GM10266 (cell line): ENCODE data around the gene NR1I2.

ENCODE experiments used
- DNase-seq: peaks from one replicate; pipeline ENCODE4 v3.0.0; 2012; ENCODE audit errors: extremely low spot score
- TF ChIP-seq, protein P1 (sequence below): IDR thresholded peaks from 2 replicates; pipeline ENCODE4 v1.5.1; 2012; ENCODE audit warnings: mild to moderate bottlenecking, low read depth; ENCODE audit not compliant: control insufficient read depth, insufficient read depth; ENCODE audit errors: missing control alignments

Gene NR1I2

GRCh38 chr3:119747357-119747756 is 34.5 kb upstream of the NR1I2 start:
- TF ChIP-seq, protein P1, sequence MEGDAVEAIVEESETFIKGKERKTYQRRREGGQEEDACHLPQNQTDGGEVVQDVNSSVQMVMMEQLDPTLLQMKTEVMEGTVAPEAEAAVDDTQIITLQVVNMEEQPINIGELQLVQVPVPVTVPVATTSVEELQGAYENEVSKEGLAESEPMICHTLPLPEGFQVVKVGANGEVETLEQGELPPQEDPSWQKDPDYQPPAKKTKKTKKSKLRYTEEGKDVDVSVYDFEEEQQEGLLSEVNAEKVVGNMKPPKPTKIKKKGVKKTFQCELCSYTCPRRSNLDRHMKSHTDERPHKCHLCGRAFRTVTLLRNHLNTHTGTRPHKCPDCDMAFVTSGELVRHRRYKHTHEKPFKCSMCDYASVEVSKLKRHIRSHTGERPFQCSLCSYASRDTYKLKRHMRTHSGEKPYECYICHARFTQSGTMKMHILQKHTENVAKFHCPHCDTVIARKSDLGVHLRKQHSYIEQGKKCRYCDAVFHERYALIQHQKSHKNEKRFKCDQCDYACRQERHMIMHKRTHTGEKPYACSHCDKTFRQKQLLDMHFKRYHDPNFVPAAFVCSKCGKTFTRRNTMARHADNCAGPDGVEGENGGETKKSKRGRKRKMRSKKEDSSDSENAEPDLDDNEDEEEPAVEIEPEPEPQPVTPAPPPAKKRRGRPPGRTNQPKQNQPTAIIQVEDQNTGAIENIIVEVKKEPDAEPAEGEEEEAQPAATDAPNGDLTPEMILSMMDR, result no peak
- no peak for DNase-seq

- DNase-seq, result no peak
- TF ChIP-seq, protein P1, result no peak
These were observed 32.9 kb upstream of the NR1I2 start for GRCh38 chr3:119748991-119749390.

DNA sequence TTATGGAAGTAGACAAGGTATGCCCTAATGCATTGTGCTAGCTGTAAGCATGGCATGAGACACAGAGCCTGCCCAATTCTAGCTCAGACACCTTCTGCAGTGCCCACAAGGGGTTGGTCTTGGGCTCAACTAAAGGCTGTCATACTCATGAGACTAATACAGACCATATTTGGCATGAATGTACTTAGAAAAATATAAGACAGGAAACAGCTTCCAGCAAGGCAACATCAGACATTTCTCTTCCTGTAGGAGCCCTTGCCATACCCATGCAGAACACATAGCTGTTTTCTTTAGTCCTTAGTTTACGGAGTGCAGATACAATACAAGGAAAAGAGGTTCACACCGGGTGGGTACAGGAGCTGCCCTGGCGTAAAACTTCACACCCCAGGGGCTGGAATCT is 30.5 kb upstream of the NR1I2 start:
- no peak for DNase-seq
- TF ChIP-seq, protein P1, result no peak

- TF ChIP-seq, protein P1, result no peak
- no peak for DNase-seq
These were observed 21.9 kb upstream of the NR1I2 start for GRCh38 chr3:119759962-119760361.

- DNase-seq, result no peak
- TF ChIP-seq, protein P1, result no peak
These were observed 19.0 kb upstream of the NR1I2 start for GRCh38 chr3:119762876-119763275.

- DNase-seq, result no peak
- TF ChIP-seq, protein P1, result no peak
These were observed 18.4 kb upstream of the NR1I2 start for GRCh38 chr3:119763466-119763865.

- TF ChIP-seq, protein P1, result no peak
- DNase-seq, result no peak
These were observed 16.7 kb upstream of the NR1I2 start for GRCh38 chr3:119765239-119765638.
